Hepatocyte (in vitro differentiated cells): ENCODE results near the gene GRID1. TPM values are rescaled to one million over a fixed set of nuclear protein-coding genes. Genes with fewer than 3 reads are reported as not detected.

ENCODE experiments used
- DNase-seq: peaks from one replicate; pipeline ENCODE4 v3.0.0-alpha.2; 2016; ENCODE audit warnings: low spot score
- H2AFZ ChIP-seq: fragments of 200-600 bp; sonication (generic); 2 replicates; pipeline ENCODE4 v1.6.0; 2016; ENCODE audit warnings: antibody characterized with exemption, mild to moderate bottlenecking
- H3K27ac ChIP-seq: fragments of 200-600 bp; sonication (generic); 2 replicates; pipeline ENCODE4 v1.5.1; 2016; ENCODE audit warnings: mild to moderate bottlenecking
- H3K27me3 ChIP-seq: fragments of 200-600 bp; sonication (generic); 2 replicates; pipeline ENCODE4 v1.6.1; 2016
- H3K36me3 ChIP-seq: fragments of 200-600 bp; sonication (generic); replicated peaks from 2 replicates; pipeline ENCODE4 v1.5.1; 2016; ENCODE audit warnings: low read depth; ENCODE audit not compliant: insufficient read depth
- H3K4me1 ChIP-seq: fragments of 200-600 bp; sonication (generic); 2 replicates; pipeline ENCODE4 v1.5.1; 2016; ENCODE audit warnings: mild to moderate bottlenecking, moderate library complexity; ENCODE audit not compliant: insufficient read depth
- H3K4me2 ChIP-seq: fragments of 200-600 bp; sonication (generic); 2 replicates; pipeline ENCODE4 v1.6.0; 2016
- H3K4me3 ChIP-seq: fragments of 200-600 bp; sonication (generic); 2 replicates; pipeline ENCODE4 v1.5.1; 2016; ENCODE audit warnings: mild to moderate bottlenecking
- H3K79me2 ChIP-seq: fragments of 200-600 bp; sonication (generic); 2 replicates; pipeline ENCODE4 v1.6.0; 2017; ENCODE audit warnings: mild to moderate bottlenecking
- H3K9me2 ChIP-seq: fragments of 200-600 bp; sonication (generic); replicated peaks from 2 replicates; pipeline ENCODE4 v1.6.0; 2017; ENCODE audit warnings: mild to moderate bottlenecking; ENCODE audit not compliant: insufficient read depth
- H3K9me3 ChIP-seq: fragments of 200-600 bp; sonication (generic); 2 replicates; pipeline ENCODE4 v1.5.1; 2016; ENCODE audit warnings: low read depth, mild to moderate bottlenecking
- H4K20me1 ChIP-seq: fragments of 200-600 bp; sonication (generic); 2 replicates; pipeline ENCODE4 v1.6.0; 2016; ENCODE audit warnings: mild to moderate bottlenecking; ENCODE audit not compliant: insufficient read depth, poor library complexity, severe bottlenecking
- EZH2 ChIP-seq: fragments of 200-600 bp; sonication (generic); IDR thresholded peaks from 2 replicates; pipeline ENCODE4 v1.6.1; 2016; ENCODE audit warnings: antibody characterized with exemption, mild to moderate bottlenecking, borderline replicate concordance
- EZH2phosphoT487 ChIP-seq: fragments of 200-600 bp; sonication (generic); IDR thresholded peaks from one replicate; pipeline ENCODE4 v1.6.1; 2018; ENCODE audit warnings: antibody characterized with exemption, mild to moderate bottlenecking, low read depth, moderate library complexity; ENCODE audit not compliant: unreplicated experiment, severe bottlenecking
- WGBS: methylation state at CpG from one replicate; pipeline ENCODE4 v1.1.6; 2016; ENCODE audit warnings: low lambda C conversion rate; ENCODE audit errors: missing lambda C conversion rate; 5-methylcytosine and 5-hydroxymethylcytosine counted together
- polyA plus RNA-seq: library from polyadenylated mRNA; unstranded; fragments of >200 nt; fragmentation: Nextera tagmentation; extraction: Ambion mirVana; gene quantifications from 2 replicates; pipeline ENCODE4 v1.2.1, GENCODE V29; 2016
- total RNA-seq: library from RNA; depleted of rRNA; stranded (reverse); fragments of >200 nt; gene quantifications from 2 replicates; pipeline ENCODE4 v1.2.3, GENCODE V29; 2014
- TF ChIP-seq, protein P1 (sequence below): fragments of 200-600 bp; sonication (generic); IDR thresholded peaks from 2 replicates; pipeline ENCODE4 v1.5.1; 2016; ENCODE audit warnings: antibody characterized with exemption, mild to moderate bottlenecking; ENCODE audit not compliant: poor library complexity

GRID1 gene
- total and polyA plus RNA-seq, 2 experiments from 2014 or later, result 0.07 to 0.37 TPM

DNA sequence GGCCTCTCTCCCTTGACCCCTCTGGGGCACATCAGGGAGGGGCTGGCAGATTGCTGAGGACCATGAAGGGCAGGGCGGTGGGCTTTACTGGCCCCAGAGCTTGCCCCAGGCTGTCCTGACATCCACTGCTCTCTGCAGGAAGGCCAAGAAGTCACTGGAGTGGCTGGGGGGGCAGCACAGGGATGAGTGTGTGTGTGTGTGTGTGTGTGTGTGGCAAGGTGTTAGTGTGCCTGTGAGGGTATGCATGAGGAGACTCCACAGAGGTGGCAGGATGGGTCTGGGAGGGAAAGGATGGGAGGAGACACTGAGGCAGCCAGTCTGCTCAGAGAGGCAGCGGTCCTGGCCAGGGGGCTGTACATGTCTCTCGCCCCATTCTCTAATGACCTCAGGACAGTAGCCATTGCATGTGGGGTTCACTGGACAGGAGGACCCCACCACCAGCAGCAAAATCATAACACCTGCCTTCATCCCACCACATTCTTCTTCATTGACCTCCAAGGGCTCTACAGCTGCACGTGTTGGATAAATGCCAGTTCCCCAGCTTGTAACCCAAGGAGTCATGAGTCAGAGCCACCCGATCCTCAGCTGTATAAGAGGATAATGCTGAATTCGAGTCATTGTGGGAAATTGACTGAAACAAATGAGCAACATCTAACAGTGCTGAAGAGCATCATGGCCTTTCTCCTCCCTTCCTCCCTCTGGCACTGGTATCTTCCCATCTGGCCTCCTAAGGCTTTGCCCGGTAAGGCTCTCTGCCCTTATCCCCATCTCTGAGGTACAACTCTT, 720.5 kb downstream of the GRID1 start:
- H3K9me3 ChIP-seq, result no peaks in the 10 kb centered on the region
- TF ChIP-seq EZH2phosphoT487 (no peak), EZH2 (no peak)
- TF ChIP-seq, protein P1, sequence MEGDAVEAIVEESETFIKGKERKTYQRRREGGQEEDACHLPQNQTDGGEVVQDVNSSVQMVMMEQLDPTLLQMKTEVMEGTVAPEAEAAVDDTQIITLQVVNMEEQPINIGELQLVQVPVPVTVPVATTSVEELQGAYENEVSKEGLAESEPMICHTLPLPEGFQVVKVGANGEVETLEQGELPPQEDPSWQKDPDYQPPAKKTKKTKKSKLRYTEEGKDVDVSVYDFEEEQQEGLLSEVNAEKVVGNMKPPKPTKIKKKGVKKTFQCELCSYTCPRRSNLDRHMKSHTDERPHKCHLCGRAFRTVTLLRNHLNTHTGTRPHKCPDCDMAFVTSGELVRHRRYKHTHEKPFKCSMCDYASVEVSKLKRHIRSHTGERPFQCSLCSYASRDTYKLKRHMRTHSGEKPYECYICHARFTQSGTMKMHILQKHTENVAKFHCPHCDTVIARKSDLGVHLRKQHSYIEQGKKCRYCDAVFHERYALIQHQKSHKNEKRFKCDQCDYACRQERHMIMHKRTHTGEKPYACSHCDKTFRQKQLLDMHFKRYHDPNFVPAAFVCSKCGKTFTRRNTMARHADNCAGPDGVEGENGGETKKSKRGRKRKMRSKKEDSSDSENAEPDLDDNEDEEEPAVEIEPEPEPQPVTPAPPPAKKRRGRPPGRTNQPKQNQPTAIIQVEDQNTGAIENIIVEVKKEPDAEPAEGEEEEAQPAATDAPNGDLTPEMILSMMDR, result no peak
- no peaks in the 10 kb centered on the region for H3K27me3 ChIP-seq
- no peak overlapping the region for H3K4me3 ChIP-seq
- DNase-seq, result peak; percentile 28
- WGBS, result 84% methylated on average over 7 of the region's 7 CpGs
- no peaks in the 10 kb centered on the region for H3K9me2 ChIP-seq
- peaks cover 26% of the 10 kb centered on the region for H3K4me1 ChIP-seq
- no peaks in the 10 kb centered on the region for H4K20me1 ChIP-seq
- H3K27ac ChIP-seq, result no peak overlapping the region
- no peaks in the 10 kb centered on the region for H3K36me3 ChIP-seq
- H2AFZ ChIP-seq, result no peak overlapping the region
- no peaks in the 10 kb centered on the region for H3K79me2 ChIP-seq
- no peak overlapping the region for H3K4me2 ChIP-seq

DNA sequence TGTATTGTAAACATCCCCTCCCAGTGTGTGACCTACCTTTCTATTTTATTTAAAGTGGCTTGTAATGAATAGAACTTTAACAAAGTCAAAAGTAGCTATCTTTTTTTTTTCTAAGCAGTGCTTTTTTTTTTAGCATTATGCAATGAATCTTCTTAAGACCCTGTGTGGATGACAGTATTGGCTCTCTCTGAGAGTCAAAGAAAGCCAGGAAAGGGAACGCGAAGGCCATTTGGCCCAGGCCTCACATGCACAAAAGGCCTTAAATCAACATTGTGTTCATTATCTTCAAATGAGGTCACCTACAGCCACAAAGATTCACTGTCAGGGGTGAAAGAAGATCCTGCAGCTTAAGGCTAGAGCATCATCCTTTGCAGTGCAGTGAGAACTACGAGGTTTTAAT, 721.5 kb downstream of the GRID1 start:
- H4K20me1 ChIP-seq, result no peaks in the 10 kb centered on the region
- H3K27me3 ChIP-seq, result no peaks in the 10 kb centered on the region
- no peak overlapping the region for H3K4me2 ChIP-seq
- WGBS, result 72% methylated on average over 3 of the region's 3 CpGs
- H3K4me1 ChIP-seq, result peaks cover 21% of the 10 kb centered on the region
- H3K4me3 ChIP-seq, result no peak overlapping the region
- no peaks in the 10 kb centered on the region for H3K36me3 ChIP-seq
- no peaks in the 10 kb centered on the region for H3K79me2 ChIP-seq
- H3K9me2 ChIP-seq, result no peaks in the 10 kb centered on the region
- no peak overlapping the region for H2AFZ ChIP-seq
- TF ChIP-seq EZH2phosphoT487 (no peak), EZH2 (no peak)
- TF ChIP-seq, protein P1, result no peak
- DNase-seq, result no peak
- H3K27ac ChIP-seq, result no peak overlapping the region
- no peaks in the 10 kb centered on the region for H3K9me3 ChIP-seq

DNA sequence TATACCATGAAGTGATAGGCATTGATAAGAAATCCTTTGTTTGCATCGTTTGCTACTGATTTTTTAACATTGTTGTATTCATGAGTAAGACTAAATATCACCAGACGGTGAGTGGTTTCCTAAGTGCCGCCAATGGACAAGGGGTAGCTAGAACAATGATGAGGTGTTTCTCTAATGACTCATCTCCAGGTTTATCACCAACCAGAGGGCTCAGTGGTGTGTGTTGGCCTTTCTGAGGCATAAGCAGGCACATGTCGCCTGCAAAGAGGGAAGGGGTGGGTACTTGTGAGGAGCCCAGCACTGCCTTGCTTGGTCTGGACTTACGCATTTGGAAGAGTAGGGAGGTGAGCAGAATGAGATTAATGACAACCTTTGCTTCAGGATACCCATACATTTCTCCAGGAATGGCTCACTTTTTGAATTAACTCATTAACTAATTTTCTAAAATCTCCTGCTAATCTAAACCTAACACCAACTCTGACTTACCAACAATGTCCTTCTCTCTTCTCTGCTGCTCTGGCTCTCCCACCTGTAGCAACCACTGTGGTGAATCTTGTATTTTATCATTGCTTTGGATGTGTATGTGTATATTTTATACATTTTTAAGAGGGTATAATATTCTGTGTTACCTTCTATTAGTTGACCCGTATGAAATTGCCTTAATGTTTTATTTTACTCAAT, 722.6 kb downstream of the GRID1 start:
- Histone ChIP-seq H3K4me1 (peaks cover 21% of the 10 kb centered on the region), H2AFZ (no peak overlapping the region), H3K9me3 (no peaks in the 10 kb centered on the region), H3K79me2 (no peaks in the 10 kb centered on the region), H3K27ac (peak overlapping the region; percentile 96), H3K36me3 (no peaks in the 10 kb centered on the region), H3K9me2 (no peaks in the 10 kb centered on the region), H3K4me3 (no peak overlapping the region), H3K4me2 (no peak overlapping the region), H4K20me1 (no peaks in the 10 kb centered on the region), H3K27me3 (no peaks in the 10 kb centered on the region)
- peak; percentile 66 for DNase-seq
- WGBS, result 53% methylated on average over 6 of the region's 6 CpGs
- no peak for TF ChIP-seq EZH2phosphoT487

DNA sequence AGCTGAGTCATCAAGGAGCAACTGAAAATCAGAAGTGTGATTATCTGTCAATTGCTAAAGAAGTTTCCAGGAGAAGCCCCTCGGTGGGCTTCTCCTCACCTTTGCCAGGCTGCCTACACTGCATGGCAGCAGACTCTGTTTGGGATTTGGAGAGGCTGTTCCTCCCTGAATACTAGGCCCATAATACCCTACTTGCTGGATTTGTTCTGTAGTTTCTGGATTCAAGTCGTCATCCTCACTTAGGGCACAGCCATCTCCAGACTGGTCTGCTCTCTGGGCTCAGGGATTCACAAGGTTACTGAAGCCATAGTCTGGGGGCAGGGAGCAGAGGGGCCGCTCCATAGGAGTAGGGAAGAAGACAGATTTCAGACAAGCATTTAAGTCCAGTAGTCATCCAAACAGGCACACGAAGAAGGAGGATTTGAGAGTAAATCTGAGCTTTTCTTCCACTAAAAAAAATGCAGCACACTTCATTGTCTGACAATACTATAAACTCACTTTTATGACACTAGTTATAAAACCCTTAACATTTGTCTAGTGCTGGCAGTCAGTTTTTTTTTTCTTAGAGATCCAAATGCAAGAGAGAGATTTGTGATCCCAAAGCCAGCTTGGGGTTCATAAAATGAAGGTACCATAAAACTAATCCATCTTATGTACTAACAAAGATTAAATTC, 723.3 kb downstream of the GRID1 start:
- Histone ChIP-seq H3K9me3 (no peaks in the 10 kb centered on the region), H3K36me3 (no peaks in the 10 kb centered on the region), H3K9me2 (no peaks in the 10 kb centered on the region), H3K27me3 (no peaks in the 10 kb centered on the region), H2AFZ (no peak overlapping the region), H4K20me1 (no peaks in the 10 kb centered on the region), H3K79me2 (no peaks in the 10 kb centered on the region), H3K4me3 (no peak overlapping the region), H3K4me1 (peaks cover 21% of the 10 kb centered on the region), H3K27ac (peak overlapping the region; percentile 96), H3K4me2 (peak overlapping the region; percentile 12)
- TF ChIP-seq EZH2phosphoT487 (peak; percentile 35), EZH2 (no peak)
- TF ChIP-seq, protein P1, result no peak
- DNase-seq, result peak; percentile 17
- 53% methylated on average over 4 of the region's 4 CpGs for WGBS
